Heart left ventricle (tissue), 13 donors: ENCODE measurements around the gene MRPL37.

Source experiments
- POLR2A ChIP-seq, 2 donors: fragments of 450-650 bp; IDR thresholded peaks; one replicate each; pipeline ENCODE4 v1.6.1; 2017; ENCODE audit warnings: antibody characterized with exemption in 2 of 2, mild to moderate bottlenecking in 2 of 2, moderate library complexity in 2 of 2
- TF ChIP-seq, protein P1 (sequence below), 12 donors: fragments of 200-600 bp; sonication (generic) in 4 of 12; IDR thresholded peaks; one replicate each; pipeline versions ENCODE4 v1.5.0 to v1.8.0; 2018 to 2022; ENCODE audit warnings: antibody characterized with exemption in 12 of 12, mild to moderate bottlenecking in 5 of 12
- donor health status: ischemic (EF 13 %, LVEDD 7.1; RV severe dilation, severe dysfunction).
- donor health status: DM: no; HTN: yes; CAD: no.
- donor health status: DM: no; HTN: no; CAD: no.
- donor health status: ischemic (EF 25% LVEDD 6.9; RV normal size, moderate dysfunction).
- donor health status: ischemic (EF 25% LVEDD 5.7; RV mildly dilated, moderate dysfunction).
- donor health status: ischemic (EF 35%, LVEDD 5.7; RV mildly dilated, moderate dysfunction).
- donor health status: nonischemic (EF 11% LVEDD 7.7; RV severe dilation, severe dysfunction).
- donor health status: DM: yes; HTN: yes; CAD: no.
- donor health status: PGD.
- donor health status: ischemic (EF 29% LVEDD 5.4; RV normal size, mild dysfunction).
- donor health status: nonischemic (EF 23%, LVEDD 6.1; RV moderate dilation, normal function).

DNA sequence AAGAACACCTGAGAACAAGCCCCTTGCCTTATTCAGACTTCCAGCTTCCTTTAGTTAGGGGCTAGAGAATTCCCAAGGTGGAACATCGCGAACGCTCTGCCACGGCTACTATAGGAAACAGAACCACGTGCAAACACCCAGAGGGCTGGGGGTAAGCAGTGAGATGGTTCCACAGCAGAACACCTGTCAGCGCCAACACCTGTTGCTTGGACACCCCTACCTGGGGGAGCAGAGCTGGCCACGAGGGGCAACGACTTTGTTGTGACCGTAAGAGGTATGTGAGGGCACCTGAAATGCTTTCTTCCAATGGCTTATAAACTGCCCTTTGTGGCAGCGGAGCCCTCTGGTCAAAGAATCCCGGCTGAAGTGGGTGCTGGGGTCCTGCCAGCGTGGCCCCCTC lies 50.7 kb downstream of the MRPL37 start:
- TF ChIP-seq, protein P1, sequence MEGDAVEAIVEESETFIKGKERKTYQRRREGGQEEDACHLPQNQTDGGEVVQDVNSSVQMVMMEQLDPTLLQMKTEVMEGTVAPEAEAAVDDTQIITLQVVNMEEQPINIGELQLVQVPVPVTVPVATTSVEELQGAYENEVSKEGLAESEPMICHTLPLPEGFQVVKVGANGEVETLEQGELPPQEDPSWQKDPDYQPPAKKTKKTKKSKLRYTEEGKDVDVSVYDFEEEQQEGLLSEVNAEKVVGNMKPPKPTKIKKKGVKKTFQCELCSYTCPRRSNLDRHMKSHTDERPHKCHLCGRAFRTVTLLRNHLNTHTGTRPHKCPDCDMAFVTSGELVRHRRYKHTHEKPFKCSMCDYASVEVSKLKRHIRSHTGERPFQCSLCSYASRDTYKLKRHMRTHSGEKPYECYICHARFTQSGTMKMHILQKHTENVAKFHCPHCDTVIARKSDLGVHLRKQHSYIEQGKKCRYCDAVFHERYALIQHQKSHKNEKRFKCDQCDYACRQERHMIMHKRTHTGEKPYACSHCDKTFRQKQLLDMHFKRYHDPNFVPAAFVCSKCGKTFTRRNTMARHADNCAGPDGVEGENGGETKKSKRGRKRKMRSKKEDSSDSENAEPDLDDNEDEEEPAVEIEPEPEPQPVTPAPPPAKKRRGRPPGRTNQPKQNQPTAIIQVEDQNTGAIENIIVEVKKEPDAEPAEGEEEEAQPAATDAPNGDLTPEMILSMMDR (IDR thresholded peaks at IDR 0.05) = no peak
- no peak for TF ChIP-seq POLR2A (IDR thresholded peaks at IDR 0.05)
